GM23338 (cell line): ENCODE measurements around the gene FAM20C. TPM values are rescaled to one million over a fixed set of nuclear protein-coding genes. Genes with fewer than 3 reads are reported as not detected.

Experiments used
- ATAC-seq: fragments of 200-7000 bp; cut with Tn5 transposase; 3 replicates; pipeline ENCODE4 v1.9.1; 2020
- DNase-seq: peaks from one replicate; pipeline ENCODE4 v3.0.0-alpha.2; 2015; ENCODE audit warnings: low spot score
- H2AFZ ChIP-seq: fragments of 200-600 bp; sonication (generic); 2 replicates; pipeline ENCODE4 v1.8.0; 2016; ENCODE audit warnings: antibody characterized with exemption, mild to moderate bottlenecking, moderate library complexity
- H3F3A ChIP-seq: fragments of 200-600 bp; sonication (generic); replicated peaks from 2 replicates; pipeline ENCODE4 v1.8.0; 2017; ENCODE audit warnings: antibody characterized with exemption, mixed run types, low read depth
- H3K27ac ChIP-seq: fragments of 200-600 bp; sonication (generic); 2 replicates; pipeline ENCODE4 v1.6.1; 2016; ENCODE audit warnings: low read depth
- H3K27me3 ChIP-seq: fragments of 200-600 bp; sonication (generic); 2 replicates; pipeline ENCODE4 v1.8.0; 2016; ENCODE audit warnings: mild to moderate bottlenecking, mixed run types, moderate library complexity; ENCODE audit not compliant: insufficient read depth
- H3K36me3 ChIP-seq: fragments of 200-600 bp; sonication (generic); 2 replicates; pipeline ENCODE4 v1.8.0; 2016; ENCODE audit warnings: mild to moderate bottlenecking; ENCODE audit not compliant: insufficient read depth
- H3K4me1 ChIP-seq: fragments of 200-600 bp; sonication (generic); 2 replicates; pipeline ENCODE4 v1.8.0; 2016; ENCODE audit warnings: mild to moderate bottlenecking, moderate library complexity; ENCODE audit not compliant: insufficient read depth
- H3K4me2 ChIP-seq: fragments of 200-600 bp; sonication (generic); 2 replicates; pipeline ENCODE4 v1.7.1; 2017; ENCODE audit warnings: mixed run types
- H3K4me3 ChIP-seq: fragments of 200-600 bp; sonication (generic); 2 replicates; pipeline ENCODE4 v1.6.1; 2016; ENCODE audit warnings: mixed run types
- H3K79me2 ChIP-seq: fragments of 200-600 bp; sonication (generic); replicated peaks from 2 replicates; pipeline ENCODE4 v1.8.0; 2017; ENCODE audit warnings: mild to moderate bottlenecking; ENCODE audit not compliant: insufficient read depth
- H3K9me2 ChIP-seq: fragments of 200-600 bp; sonication (generic); 2 replicates; pipeline ENCODE4 v1.8.0; 2017; ENCODE audit not compliant: insufficient read depth
- H4K20me1 ChIP-seq: fragments of 200-600 bp; sonication (generic); replicated peaks from 2 replicates; pipeline ENCODE4 v1.8.0; 2017; ENCODE audit warnings: mild to moderate bottlenecking; ENCODE audit not compliant: insufficient read depth
- H3K27ac Mint-ChIP-seq: 2 replicates; pipeline ENCODE4 v1.8.0; 2020; ENCODE audit warnings: inconsistent platforms, mild to moderate bottlenecking, moderate library complexity, mixed read lengths
- H3K27me3 Mint-ChIP-seq: 3 replicates; pipeline ENCODE4 v1.8.0; 2022; ENCODE audit warnings: low read depth, mild to moderate bottlenecking, moderate library complexity, mixed read lengths, inconsistent platforms; ENCODE audit not compliant: insufficient read depth, poor library complexity
- H3K36me3 Mint-ChIP-seq: 3 replicates; pipeline ENCODE4 v1.8.0; 2021; ENCODE audit warnings: low read depth, mild to moderate bottlenecking, inconsistent platforms, moderate library complexity, mixed read lengths
- H3K4me1 Mint-ChIP-seq: 3 replicates; pipeline ENCODE4 v1.8.0; 2020; ENCODE audit warnings: mild to moderate bottlenecking, inconsistent platforms, mixed read lengths
- H3K4me3 Mint-ChIP-seq: 3 replicates; pipeline ENCODE4 v1.8.0; 2021; ENCODE audit warnings: moderate library complexity, mild to moderate bottlenecking, inconsistent platforms, mixed read lengths
- H3K9me3 Mint-ChIP-seq: 3 replicates; pipeline ENCODE4 v1.8.0; 2020; ENCODE audit warnings: moderate library complexity, mild to moderate bottlenecking, inconsistent platforms, mixed read lengths
- CREB1 ChIP-seq: fragments of 250-450 bp; sonication (Bioruptor Pico); IDR thresholded peaks from 2 replicates; pipeline ENCODE4 v1.5.0; 2020; ENCODE audit warnings: low read depth, mild to moderate bottlenecking, moderate library complexity
- CTCF ChIP-seq, 2 experiments: fragments of 200-600 bp in 1 of 2; sonication (generic) in 1 of 2; conservative IDR thresholded peaks; 2 replicates each; pipeline versions ENCODE4 v1.5.1 to v1.6.1; 2016 to 2017; ENCODE audit warnings: antibody characterized with exemption in 2 of 2, low read depth in 2 of 2, mild to moderate bottlenecking in 2 of 2, moderate library complexity in 1 of 2
- JUNB ChIP-seq: IDR thresholded peaks from one replicate; pipeline ENCODE4 v1.6.1; 2016; ENCODE audit warnings: antibody characterized with exemption; ENCODE audit not compliant: unreplicated experiment
- NANOG ChIP-seq: IDR thresholded peaks from 2 replicates; pipeline ENCODE4 v1.6.1; 2016; ENCODE audit warnings: antibody characterized with exemption, borderline replicate concordance
- REST ChIP-seq: IDR thresholded peaks from one replicate; pipeline ENCODE4 v1.6.1; 2018; ENCODE audit warnings: antibody characterized with exemption; ENCODE audit not compliant: unreplicated experiment
- STAT1 ChIP-seq: IDR thresholded peaks from one replicate; pipeline ENCODE4 v1.6.1; 2016; ENCODE audit warnings: antibody characterized with exemption; ENCODE audit not compliant: unreplicated experiment
- ZNF114 ChIP-seq: fragments of 250-450 bp; sonication (Bioruptor Pico); IDR thresholded peaks from 2 replicates; pipeline ENCODE4 v1.5.0; 2020; ENCODE audit warnings: mild to moderate bottlenecking, moderate library complexity
- ZNF331 ChIP-seq: fragments of 250-450 bp; sonication (Bioruptor Pico); IDR thresholded peaks from 2 replicates; pipeline ENCODE4 v1.5.0; 2020; ENCODE audit warnings: low read depth, mild to moderate bottlenecking, moderate library complexity
- polyA plus RNA-seq: library from polyadenylated mRNA; unstranded; fragments of >200 nt; fragmentation: Nextera tagmentation; extraction: Ambion mirVana; gene quantifications from 2 replicates; pipeline ENCODE4 v1.2.1, GENCODE V29; 2016
- total RNA-seq: library from RNA; depleted of rRNA; stranded (reverse); fragments of >200 nt; shearing (Covaris generic); gene quantifications from 2 replicates; pipeline ENCODE4 v1.2.3, GENCODE V29; 2014

FAM20C gene
- total and polyA plus RNA-seq, 2 experiments from 2014 or later = 7.6 to 24.8 TPM

GRCh38 chr7:251005-251404 is 58.6 kb downstream of the FAM20C start:
- Mint-ChIP-seq H3K27ac (no peak overlapping the region), H3K9me3 (peaks cover 28% of the 10 kb centered on the region), H3K27me3 (peaks cover 8% of the 10 kb centered on the region), H3K36me3 (peaks cover 73% of the 10 kb centered on the region), H3K4me3 (no peak overlapping the region), H3K4me1 (no peaks in the 10 kb centered on the region)
- H3F3A ChIP-seq = no peaks in the 10 kb centered on the region
- no peak overlapping the region for H3K4me2 ChIP-seq
- ATAC-seq (no peak), DNase-seq (no peak)
- H3K36me3 ChIP-seq = no peaks in the 10 kb centered on the region
- TF ChIP-seq ZNF331 (no peak), REST (no peak), STAT1 (no peak), CTCF (conservative IDR thresholded peaks at IDR 0.05; ENCODE audit: low read depth in 2 of 2) (no peak)
- no peaks in the 10 kb centered on the region for H3K9me2 ChIP-seq
- no peaks in the 10 kb centered on the region for H3K79me2 ChIP-seq
- H3K27me3 ChIP-seq = no peaks in the 10 kb centered on the region
- no peaks in the 10 kb centered on the region for H4K20me1 ChIP-seq
- H2AFZ ChIP-seq = no peak overlapping the region
- H3K4me3 ChIP-seq = no peak overlapping the region
- H3K27ac ChIP-seq = no peak overlapping the region
- no peaks in the 10 kb centered on the region for H3K4me1 ChIP-seq

- Mint-ChIP-seq H3K9me3 (peaks cover 32% of the 10 kb centered on the region), H3K4me3 (no peak overlapping the region), H3K4me1 (no peaks in the 10 kb centered on the region), H3K27ac (no peak overlapping the region), H3K36me3 (peaks cover 74% of the 10 kb centered on the region), H3K27me3 (peaks cover 8% of the 10 kb centered on the region)
- H3K9me2 ChIP-seq = no peaks in the 10 kb centered on the region
- H2AFZ ChIP-seq = no peak overlapping the region
- no peak overlapping the region for H3K4me3 ChIP-seq
- no peaks in the 10 kb centered on the region for H3K27me3 ChIP-seq
- no peaks in the 10 kb centered on the region for H3F3A ChIP-seq
- no peaks in the 10 kb centered on the region for H4K20me1 ChIP-seq
- H3K4me2 ChIP-seq = no peak overlapping the region
- no peak overlapping the region for H3K27ac ChIP-seq
- H3K36me3 ChIP-seq = no peaks in the 10 kb centered on the region
- H3K79me2 ChIP-seq = no peaks in the 10 kb centered on the region
- DNase-seq (no peak), ATAC-seq (no peak)
- H3K4me1 ChIP-seq = no peaks in the 10 kb centered on the region
- TF ChIP-seq JUNB (no peak), CREB1 (CRISPR knock-in tag) (no peak), CTCF (conservative IDR thresholded peaks at IDR 0.05; ENCODE audit: low read depth in 2 of 2) (no peak), NANOG (no peak), REST (no peak), ZNF114 (CRISPR knock-in tag) (no peak), ZNF331 (no peak)
Measured at GRCh38 chr7:251446-252175, 59.2 kb downstream of the FAM20C start.
